ENCODE data around the gene IL21R.

The IL21R gene

GRCh38 chr16:27448532-27449433, 46.8 kb downstream of the IL21R start:
- TF ChIP-seq CTCF (IDR thresholded peaks at IDR 0.05), result no peak

- no peak for TF ChIP-seq CTCF (IDR thresholded peaks at IDR 0.05)
These were observed 47.6 kb downstream of the IL21R start for GRCh38 chr16:27449434-27450195.

GRCh38 chr16:27450196-27450549, 48.2 kb downstream of the IL21R start:
- TF ChIP-seq CTCF (IDR thresholded peaks at IDR 0.05), result no peak

- no peak for TF ChIP-seq CTCF (IDR thresholded peaks at IDR 0.05)
These were observed 50.9 kb downstream of the IL21R start for GRCh38 chr16:27452569-27453493.

- no peak for TF ChIP-seq CTCF (IDR thresholded peaks at IDR 0.05)
These were observed 51.5 kb downstream of the IL21R start for GRCh38 chr16:27453494-27453825.

GRCh38 chr16:27455700-27456099, 53.7 kb downstream of the IL21R start:
- TF ChIP-seq CTCF (IDR thresholded peaks at IDR 0.05), result no peak

GRCh38 chr16:27458258-27458657, 56.3 kb downstream of the IL21R start:
- no peak for TF ChIP-seq CTCF (IDR thresholded peaks at IDR 0.05)
